ENCODE results near the gene ALOX5AP.
A peak's percentile ranks its signal among the peaks of the same experiment; 100 is the strongest.

Gene ALOX5AP

GRCh38 chr13:30762643-30763042 is 27.3 kb downstream of the ALOX5AP start:
- no peak for DNase-seq

GRCh38 chr13:30763786-30764413 is 28.6 kb downstream of the ALOX5AP start:
- peak; percentile 42 for DNase-seq

- DNase-seq: no peak
Observed at GRCh38 chr13:30766231-30766630, 30.9 kb downstream of the ALOX5AP start.

GRCh38 chr13:30770929-30771328 is 35.6 kb downstream of the ALOX5AP start:
- DNase-seq: no peak

- DNase-seq: no peak
Observed at GRCh38 chr13:30773561-30773960, 38.2 kb downstream of the ALOX5AP start.

GRCh38 chr13:30774214-30774730 is 38.9 kb downstream of the ALOX5AP start:
- no peak for DNase-seq

GRCh38 chr13:30776661-30777060 is 41.3 kb downstream of the ALOX5AP start:
- no peak for DNase-seq

- no peak for DNase-seq
Observed at GRCh38 chr13:30779016-30779415, 43.7 kb downstream of the ALOX5AP start.

GRCh38 chr13:30779608-30780007 is 44.3 kb downstream of the ALOX5AP start:
- no peak for DNase-seq

- no peak for DNase-seq
Observed at GRCh38 chr13:30780338-30780981, 45.1 kb downstream of the ALOX5AP start.

GRCh38 chr13:30785191-30785850 is 50.0 kb downstream of the ALOX5AP start:
- DNase-seq: no peak

- DNase-seq: no peak
Observed at GRCh38 chr13:30786648-30787047, 51.3 kb downstream of the ALOX5AP start.

- DNase-seq: no peak
Observed at GRCh38 chr13:30787738-30788525, 52.6 kb downstream of the ALOX5AP start.

- DNase-seq: no peak
Observed at GRCh38 chr13:30789166-30789862, 54.0 kb downstream of the ALOX5AP start.

- DNase-seq: no peak
Observed at GRCh38 chr13:30790592-30790991, 55.2 kb downstream of the ALOX5AP start.

- DNase-seq: no peak
Observed at GRCh38 chr13:30791354-30792001, 56.1 kb downstream of the ALOX5AP start.

- peak; percentile 93 for DNase-seq
Observed at GRCh38 chr13:30792285-30793000, 57.1 kb downstream of the ALOX5AP start.

- DNase-seq: peak; percentile 84
Observed at GRCh38 chr13:30796132-30796572, 60.8 kb downstream of the ALOX5AP start.

- no peak for DNase-seq
Observed at GRCh38 chr13:30796631-30797601, 61.6 kb downstream of the ALOX5AP start.

Measured in fibroblast of skin of back (primary cell).